AML-193 (cell line): ENCODE data around the gene HENMT1.
"Not testable (repeated sequence)": the region's sequence is repeated elsewhere in the genome, so short reads cannot be mapped to it uniquely, and the experiment has no call there.

Source experiments
- DNase-seq, 2 experiments: peaks; one replicate each; lab custom pipeline; 2025; lab: John Stamatoyannopoulos, UW

Gene HENMT1

GRCh38 chr1:108671143-108671542, 10.2 kb upstream of the HENMT1 start:
- DNase-seq = peak in 1 of 2 experiments; percentile 15

DNA sequence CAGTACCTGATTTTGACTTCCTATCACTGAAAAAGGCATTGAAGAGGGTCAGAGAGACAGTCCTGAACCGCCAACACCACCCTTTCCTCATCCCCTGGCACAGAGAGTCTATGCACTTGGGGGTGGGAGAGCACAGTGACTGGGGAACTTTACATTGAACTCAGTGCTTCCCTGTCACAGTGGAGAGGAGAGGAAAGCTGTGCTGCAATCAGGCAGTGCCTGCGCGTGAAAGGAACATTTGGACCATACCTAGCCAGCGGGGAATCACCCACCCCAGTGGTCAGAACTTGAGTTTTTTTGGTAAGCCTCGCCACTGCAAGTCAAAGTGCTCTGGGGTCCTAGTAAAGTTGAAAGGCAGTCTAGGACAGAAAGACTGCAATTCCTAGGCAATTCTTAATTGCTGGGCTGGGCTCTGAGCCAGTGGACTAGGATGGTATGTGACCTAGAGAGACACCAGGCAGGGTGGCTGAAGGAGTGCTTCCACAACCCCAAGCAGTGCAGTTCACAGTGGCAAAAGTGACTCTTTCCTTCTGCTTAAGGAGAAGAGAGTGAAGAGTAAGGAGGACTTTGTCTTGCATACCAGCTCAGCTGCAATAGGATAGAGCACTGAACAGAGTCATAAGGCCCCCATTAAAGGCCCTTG, 9.4 kb upstream of the HENMT1 start:
- no peak for DNase-seq

DNA sequence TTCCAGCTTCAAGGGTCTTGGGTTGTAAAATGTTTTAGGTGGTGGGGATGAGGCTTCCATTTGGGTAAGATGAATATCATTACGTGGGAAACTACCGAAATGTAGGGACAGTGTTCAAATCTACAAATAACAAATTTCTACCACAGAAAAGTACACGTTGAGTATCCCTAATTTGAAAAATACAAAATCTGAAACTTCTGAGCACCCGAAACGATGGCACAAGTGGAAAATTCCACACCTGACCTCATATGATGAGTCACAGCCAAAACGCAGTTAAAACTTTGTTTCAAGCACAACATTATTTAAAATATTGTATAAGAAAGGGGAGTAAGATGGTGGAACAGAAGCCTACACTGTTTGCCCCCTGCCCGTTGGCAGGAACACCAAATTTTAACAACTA, 8.8 kb upstream of the HENMT1 start:
- DNase-seq = no peak

DNA sequence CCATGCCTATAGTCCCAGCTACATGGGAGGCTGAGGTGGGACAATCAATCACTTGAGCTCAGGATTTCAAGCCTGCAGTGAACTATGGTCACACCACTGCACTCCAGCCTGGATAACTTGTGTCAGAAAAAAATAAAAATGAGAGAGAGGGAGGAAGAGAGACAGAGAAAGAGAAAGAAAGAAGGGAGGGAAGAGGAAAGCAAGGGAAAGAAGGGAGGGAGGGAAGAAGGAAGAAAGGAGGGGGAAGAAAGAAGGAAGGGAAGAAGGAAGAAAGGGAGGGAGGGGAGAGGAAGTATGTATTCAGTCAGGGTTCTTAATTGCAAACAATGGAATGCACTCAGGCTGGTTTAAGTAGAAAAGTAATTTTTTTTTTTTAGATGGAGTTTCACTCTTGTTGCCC, 7.9 kb upstream of the HENMT1 start:
- no peak for DNase-seq

- DNase-seq = not testable (repeated sequence)
Observed at GRCh38 chr1:108667422-108667821, 6.5 kb upstream of the HENMT1 start.

GRCh38 chr1:108665771-108666170, 4.9 kb upstream of the HENMT1 start:
- DNase-seq = no peak

- DNase-seq = no peak
Observed at GRCh38 chr1:108665067-108665466, 4.2 kb upstream of the HENMT1 start.

DNA sequence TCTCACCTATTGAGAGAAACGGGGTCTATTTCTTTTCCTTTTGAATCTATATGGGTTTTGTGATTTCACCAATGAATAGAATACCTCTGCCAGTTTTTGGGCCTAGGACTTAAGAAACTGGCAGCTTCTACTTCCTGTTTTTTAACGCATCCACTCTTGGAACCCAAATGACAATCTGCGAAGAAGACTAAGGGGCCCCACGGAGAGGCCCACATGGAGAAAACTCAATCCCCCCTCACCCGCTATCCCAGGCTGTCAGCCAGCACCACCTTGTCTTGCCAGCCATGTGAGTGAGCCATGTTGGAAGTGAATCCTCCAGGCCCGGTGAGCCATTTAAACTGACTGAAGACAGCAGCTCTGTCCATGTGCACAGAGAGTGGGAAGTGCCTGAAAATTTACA, 3.6 kb upstream of the HENMT1 start:
- DNase-seq = no peak

GRCh38 chr1:108663074-108663473, 2.2 kb upstream of the HENMT1 start:
- DNase-seq = no peak

DNA sequence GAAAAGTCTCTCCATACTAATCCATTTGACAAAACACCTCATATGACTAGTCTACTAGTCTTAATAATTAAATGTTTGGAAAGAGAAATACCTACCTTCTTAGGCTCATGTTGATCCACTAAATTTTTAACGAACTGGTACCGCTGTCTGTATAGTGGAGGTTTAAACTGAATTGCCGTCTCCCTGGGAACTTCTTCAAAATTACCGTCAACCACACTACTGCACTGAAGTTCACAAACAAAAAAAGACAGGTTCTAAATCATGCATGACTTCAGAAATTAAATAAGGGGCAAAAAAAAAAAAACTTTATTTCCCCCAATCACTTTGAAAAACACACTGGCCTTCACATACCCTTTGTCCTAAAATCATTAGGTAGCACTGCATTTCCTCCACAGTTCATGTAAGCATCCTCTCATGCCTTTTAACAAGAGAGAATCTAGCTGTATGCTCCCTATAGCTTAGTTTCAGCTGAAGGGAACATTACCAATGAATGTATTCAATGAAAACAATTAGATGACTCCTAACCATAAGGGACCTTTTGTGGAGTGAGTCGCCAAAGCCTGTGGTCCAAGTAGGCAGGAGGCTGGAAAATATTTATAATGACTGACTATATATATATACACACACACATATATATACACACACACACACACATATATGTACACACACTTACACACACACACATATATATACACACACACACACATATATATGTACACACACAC, 3.4 kb downstream of the HENMT1 start:
- DNase-seq = no peak

DNA sequence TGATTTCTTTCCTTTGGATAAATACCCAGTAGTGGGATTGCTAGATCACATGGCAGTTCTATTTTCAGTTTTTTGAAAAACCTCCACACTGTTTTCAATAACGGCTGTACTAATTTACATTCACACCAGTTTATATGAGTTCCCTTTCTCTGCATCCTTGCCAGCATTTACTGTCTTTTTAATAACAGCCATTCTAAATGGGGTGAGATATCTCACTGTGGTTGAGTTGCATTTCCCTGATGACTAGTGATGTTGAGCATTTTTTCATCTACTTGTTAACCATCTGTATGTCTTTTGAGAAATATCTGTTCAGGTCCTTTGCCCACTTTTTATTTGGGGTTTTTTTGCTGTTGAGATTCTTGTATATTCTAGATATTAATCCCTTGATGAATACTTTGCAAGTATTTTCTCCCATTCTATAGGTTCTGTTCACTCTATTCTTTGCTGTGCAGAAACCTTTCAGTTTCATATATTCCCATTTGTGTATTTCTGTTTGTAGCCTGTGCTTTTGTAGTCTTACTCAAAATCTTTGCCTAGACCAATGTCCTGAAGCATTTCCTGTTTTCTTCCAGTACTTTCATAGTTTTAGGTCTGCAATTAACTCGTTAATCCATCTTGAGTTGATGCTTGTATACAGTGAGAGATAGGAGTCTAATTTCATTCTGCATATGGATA, 7.3 kb downstream of the HENMT1 start:
- no peak for DNase-seq

GRCh38 chr1:108646648-108647269, 14.1 kb downstream of the HENMT1 start:
- DNase-seq = peak; percentile 97 to 98

GRCh38 chr1:108646265-108646647, 14.6 kb downstream of the HENMT1 start:
- no peak for DNase-seq

GRCh38 chr1:108645564-108646184, 15.2 kb downstream of the HENMT1 start:
- DNase-seq = no peak

- DNase-seq = no peak
Observed at GRCh38 chr1:108644984-108645383, 15.9 kb downstream of the HENMT1 start.

DNA sequence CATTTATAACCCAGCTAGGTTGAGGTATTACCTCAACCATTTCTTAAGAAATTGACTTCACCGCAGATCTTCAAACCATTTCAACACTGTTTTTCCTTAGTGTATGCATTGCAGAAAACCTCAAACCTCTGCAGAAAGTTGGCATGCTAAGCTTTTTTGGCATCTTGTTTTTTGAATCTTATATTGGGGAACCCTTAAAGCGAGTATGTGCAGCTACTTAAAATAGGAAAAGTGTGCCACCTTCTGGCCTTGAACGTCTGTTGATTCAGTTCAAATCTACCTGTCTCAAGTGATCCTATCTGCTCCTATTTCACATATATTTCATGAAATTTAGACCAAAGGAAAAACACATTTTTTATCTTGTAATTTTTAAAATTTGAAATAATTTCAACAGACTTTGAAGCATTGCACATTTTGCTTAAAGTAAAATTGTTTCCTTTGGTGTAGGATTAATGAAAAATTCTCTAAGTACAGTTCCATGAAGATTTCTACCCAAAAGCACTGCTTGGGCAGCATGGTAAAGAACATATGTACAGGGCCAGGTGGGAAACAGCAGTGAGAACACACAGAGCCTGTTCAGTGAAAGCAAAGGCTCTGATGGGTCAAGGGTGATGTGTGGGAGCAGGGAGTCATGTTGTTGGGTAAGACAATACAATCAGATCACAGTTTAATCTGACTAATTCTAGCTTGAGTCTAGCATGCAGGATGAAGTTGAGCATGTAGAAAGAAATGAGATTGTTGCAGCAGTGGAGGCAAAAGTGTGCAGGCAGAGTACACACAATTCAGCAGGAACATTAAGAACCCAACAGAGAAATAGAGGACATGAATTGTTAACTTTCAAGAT, 17.2 kb downstream of the HENMT1 start:
- DNase-seq = peak; percentile 89 to 91

DNA sequence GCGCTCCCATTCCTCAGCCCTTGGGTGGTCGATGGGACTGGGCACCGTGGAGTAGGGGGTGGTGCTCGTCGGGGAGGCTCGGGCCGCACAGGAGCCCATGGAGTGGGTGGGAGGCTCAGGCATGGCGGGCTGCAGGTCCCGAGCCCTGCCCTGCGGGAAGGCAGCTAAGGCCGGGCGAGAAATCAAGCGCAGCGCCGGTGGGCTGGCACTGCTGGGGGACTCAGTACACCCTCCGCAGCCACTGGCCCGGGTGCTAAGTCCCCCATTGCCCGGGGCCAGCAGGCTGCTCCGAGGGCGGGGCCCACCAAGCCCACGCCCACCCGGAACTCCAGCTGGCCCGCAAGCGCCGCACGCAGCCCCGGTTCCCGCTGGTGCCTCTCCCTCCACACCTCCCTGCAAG, 20.0 kb downstream of the HENMT1 start:
- not testable (repeated sequence) for DNase-seq

- no peak for DNase-seq
Observed at GRCh38 chr1:108639899-108640560, 20.9 kb downstream of the HENMT1 start.

GRCh38 chr1:108636876-108637275, 24.0 kb downstream of the HENMT1 start:
- no peak for DNase-seq

GRCh38 chr1:108634521-108634920, 26.4 kb downstream of the HENMT1 start:
- DNase-seq = no peak

DNA sequence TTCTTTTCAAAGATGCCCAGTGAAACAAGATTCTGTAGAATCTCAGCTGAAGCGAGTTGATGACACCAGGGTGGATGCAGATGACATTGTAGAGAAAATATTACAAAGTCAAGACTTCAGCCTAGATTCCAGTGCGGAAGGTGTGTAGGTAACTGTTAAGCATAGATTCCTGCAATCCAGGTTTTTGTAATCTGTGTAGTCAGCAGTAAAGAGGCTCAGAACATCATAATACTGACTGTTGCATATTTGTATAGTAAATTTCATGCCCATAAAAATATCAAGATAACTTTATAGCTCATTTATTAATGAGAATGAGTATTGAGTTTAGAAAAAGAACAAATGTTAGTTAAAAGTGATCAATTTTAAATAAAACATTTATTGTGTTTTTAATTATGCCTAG, 32.2 kb downstream of the HENMT1 start:
- no peak for DNase-seq
